Upper lobe of left lung (tissue), 4 donors: ENCODE measurements around the gene TECPR1.

Experiments used
- EP300 ChIP-seq, 4 donors: sonication (generic); formaldehyde crosslinking; IDR thresholded peaks; one replicate each; pipeline ENCODE4 v1.5.1; 2017; ENCODE audit warnings: antibody characterized with exemption in 4 of 4, control low read depth in 2 of 4
- POLR2A ChIP-seq, 4 donors: fragments of 450-650 bp; IDR thresholded peaks; one replicate each; pipeline ENCODE4 v1.5.1; 2016 to 2017; ENCODE audit warnings: antibody characterized with exemption in 4 of 4, mild to moderate bottlenecking in 2 of 4
- POLR2AphosphoS5 ChIP-seq, 2 donors: sonication (generic); formaldehyde crosslinking; IDR thresholded peaks; one replicate each; pipeline ENCODE4 v1.5.1; 2017; ENCODE audit warnings: antibody characterized with exemption in 2 of 2
- TF ChIP-seq, protein P1 (sequence below), 6 experiments: fragments of 450-650 bp in 4 of 6; fragments of 200-600 bp in 2 of 6; sonication (generic) in 2 of 6; IDR thresholded peaks; one replicate each; pipeline ENCODE4 v1.5.1; 2016 to 2019; ENCODE audit warnings: antibody characterized with exemption in 6 of 6

DNA sequence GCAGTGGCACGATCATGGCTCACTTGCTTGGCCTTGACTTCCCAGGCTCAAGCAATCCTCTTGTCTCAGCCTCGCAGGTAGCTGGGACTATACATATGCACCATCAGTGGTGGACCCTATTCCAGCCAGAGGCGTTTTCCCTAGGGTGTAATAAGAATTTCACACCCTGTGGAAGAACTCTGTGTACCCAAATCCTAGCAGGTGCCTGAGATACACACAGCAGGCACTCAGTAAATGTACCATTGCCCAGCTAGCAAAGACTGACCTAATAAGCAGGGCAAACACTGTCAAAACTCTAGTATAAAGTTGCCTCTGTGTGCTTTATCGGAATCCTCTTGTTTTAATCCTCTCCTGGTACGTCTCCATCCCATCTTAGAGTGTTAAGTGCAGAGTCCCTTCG lies 74.5 kb downstream of the TECPR1 start:
- TF ChIP-seq, protein P1, sequence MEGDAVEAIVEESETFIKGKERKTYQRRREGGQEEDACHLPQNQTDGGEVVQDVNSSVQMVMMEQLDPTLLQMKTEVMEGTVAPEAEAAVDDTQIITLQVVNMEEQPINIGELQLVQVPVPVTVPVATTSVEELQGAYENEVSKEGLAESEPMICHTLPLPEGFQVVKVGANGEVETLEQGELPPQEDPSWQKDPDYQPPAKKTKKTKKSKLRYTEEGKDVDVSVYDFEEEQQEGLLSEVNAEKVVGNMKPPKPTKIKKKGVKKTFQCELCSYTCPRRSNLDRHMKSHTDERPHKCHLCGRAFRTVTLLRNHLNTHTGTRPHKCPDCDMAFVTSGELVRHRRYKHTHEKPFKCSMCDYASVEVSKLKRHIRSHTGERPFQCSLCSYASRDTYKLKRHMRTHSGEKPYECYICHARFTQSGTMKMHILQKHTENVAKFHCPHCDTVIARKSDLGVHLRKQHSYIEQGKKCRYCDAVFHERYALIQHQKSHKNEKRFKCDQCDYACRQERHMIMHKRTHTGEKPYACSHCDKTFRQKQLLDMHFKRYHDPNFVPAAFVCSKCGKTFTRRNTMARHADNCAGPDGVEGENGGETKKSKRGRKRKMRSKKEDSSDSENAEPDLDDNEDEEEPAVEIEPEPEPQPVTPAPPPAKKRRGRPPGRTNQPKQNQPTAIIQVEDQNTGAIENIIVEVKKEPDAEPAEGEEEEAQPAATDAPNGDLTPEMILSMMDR (IDR thresholded peaks at IDR 0.05), result no peak
- no peak for TF ChIP-seq EP300 (IDR thresholded peaks at IDR 0.05)
- TF ChIP-seq POLR2AphosphoS5 (IDR thresholded peaks at IDR 0.05), result no peak
- no peak for TF ChIP-seq POLR2A (IDR thresholded peaks at IDR 0.05)
